Mesothelial cell of epicardium (in vitro differentiated cells): ENCODE results near the gene SND1. TPM values are rescaled to one million over a fixed set of nuclear protein-coding genes. Genes with fewer than 3 reads are reported as not detected.

Experiments used
- DNase-seq, 2 experiments: peaks; one replicate each; pipeline ENCODE4 v3.0.0; 2021; ENCODE audit warnings: low spot score in 2 of 2; ENCODE audit not compliant: unreplicated experiment in 2 of 2
- H3K27ac Mint-ChIP-seq: 2 replicates; pipeline ENCODE4 v1.8.0; 2021; ENCODE audit warnings: mixed read lengths
- H3K27me3 Mint-ChIP-seq: 2 replicates; pipeline ENCODE4 v1.8.0; 2021; ENCODE audit warnings: low read depth, mixed read lengths
- H3K36me3 Mint-ChIP-seq: 2 replicates; pipeline ENCODE4 v1.8.0; 2021; ENCODE audit warnings: mixed read lengths
- H3K4me1 Mint-ChIP-seq: 2 replicates; pipeline ENCODE4 v1.8.0; 2021; ENCODE audit warnings: mixed read lengths
- H3K4me3 Mint-ChIP-seq: 2 replicates; pipeline ENCODE4 v1.8.0; 2021; ENCODE audit warnings: mild to moderate bottlenecking, moderate library complexity, mixed read lengths
- H3K9me3 Mint-ChIP-seq: 2 replicates; pipeline ENCODE4 v1.8.0; 2021; ENCODE audit warnings: mixed read lengths
- total RNA-seq: library from RNA; stranded (reverse); gene quantifications from 3 replicates; pipeline ENCODE4 v1.2.1, GENCODE V29; 2021
- TF ChIP-seq, protein P1 (sequence below): fragments of 200-600 bp; sonication (generic); IDR thresholded peaks from one replicate; pipeline ENCODE4 v1.5.0; 2021; ENCODE audit warnings: antibody characterized with exemption; ENCODE audit not compliant: unreplicated experiment

The SND1 gene
- total RNA-seq, 1 donor from 2014 or later, result 211 TPM

DNA sequence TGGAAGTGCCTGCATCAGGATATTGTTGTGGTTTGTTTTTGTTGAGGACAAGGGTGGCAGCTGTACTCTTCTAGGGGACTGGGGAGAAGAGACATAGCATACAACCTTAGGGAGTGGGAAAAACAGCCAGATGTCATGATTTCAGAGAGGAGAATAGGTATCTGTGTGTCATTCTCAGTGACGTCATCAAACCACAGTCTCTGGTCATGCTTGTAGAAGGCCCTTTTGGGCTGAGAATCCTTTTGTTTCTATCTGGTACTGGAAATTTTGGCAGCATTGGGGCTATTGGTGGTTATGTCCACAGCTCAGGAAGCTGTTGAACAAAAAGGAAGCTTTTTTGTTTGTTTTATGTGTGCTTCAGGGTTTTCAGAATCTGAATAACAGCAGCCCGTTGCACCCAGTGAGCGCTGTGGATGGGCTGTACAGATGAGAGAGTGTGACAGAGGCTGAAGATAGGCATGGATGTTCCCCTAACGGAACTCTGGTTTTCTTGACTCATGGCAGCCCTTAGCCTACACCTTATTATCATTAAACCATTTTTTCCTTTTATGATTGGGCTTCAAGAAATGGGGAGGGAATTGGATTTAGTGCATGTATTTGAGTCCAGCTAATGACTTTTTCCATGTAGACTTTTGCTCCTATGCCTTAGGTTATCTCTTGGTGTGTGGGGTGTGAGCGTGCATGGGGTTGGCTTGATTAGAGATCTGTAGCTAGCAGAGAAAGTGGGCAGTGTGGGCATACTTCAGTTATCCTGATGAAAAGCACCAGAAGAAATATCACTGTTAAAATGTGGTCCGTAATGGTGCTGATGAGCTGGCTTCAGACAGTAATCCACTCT is 65.7 kb downstream of the SND1 start:
- peaks cover 43% of the 10 kb centered on the region for H3K36me3 Mint-ChIP-seq
- H3K9me3 Mint-ChIP-seq, result peaks cover 7% of the 10 kb centered on the region
- no peak overlapping the region for H3K27ac Mint-ChIP-seq
- TF ChIP-seq, protein P1, sequence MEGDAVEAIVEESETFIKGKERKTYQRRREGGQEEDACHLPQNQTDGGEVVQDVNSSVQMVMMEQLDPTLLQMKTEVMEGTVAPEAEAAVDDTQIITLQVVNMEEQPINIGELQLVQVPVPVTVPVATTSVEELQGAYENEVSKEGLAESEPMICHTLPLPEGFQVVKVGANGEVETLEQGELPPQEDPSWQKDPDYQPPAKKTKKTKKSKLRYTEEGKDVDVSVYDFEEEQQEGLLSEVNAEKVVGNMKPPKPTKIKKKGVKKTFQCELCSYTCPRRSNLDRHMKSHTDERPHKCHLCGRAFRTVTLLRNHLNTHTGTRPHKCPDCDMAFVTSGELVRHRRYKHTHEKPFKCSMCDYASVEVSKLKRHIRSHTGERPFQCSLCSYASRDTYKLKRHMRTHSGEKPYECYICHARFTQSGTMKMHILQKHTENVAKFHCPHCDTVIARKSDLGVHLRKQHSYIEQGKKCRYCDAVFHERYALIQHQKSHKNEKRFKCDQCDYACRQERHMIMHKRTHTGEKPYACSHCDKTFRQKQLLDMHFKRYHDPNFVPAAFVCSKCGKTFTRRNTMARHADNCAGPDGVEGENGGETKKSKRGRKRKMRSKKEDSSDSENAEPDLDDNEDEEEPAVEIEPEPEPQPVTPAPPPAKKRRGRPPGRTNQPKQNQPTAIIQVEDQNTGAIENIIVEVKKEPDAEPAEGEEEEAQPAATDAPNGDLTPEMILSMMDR, result no peak
- no peak overlapping the region for H3K4me3 Mint-ChIP-seq
- no peaks in the 10 kb centered on the region for H3K4me1 Mint-ChIP-seq
- DNase-seq, result no peak
- H3K27me3 Mint-ChIP-seq, result no peaks in the 10 kb centered on the region

DNA sequence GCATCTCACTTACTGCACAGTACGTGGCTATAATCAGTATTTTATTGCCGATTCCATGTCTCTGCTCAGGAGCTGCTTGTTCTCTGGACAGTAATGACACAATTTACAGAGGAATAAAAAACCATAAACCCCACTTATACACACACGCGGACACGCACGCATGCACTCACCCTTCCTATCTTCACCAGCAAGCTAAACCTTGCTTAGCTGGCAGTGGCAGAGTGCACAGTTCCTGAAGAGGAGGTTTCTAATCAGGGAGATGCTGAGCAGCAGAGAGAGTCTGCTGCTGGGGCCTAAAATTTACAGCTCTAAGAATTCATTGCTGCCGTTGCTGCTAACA is 66.3 kb downstream of the SND1 start:
- TF ChIP-seq, protein P1, result no peak
- DNase-seq, result no peak
- H3K4me1 Mint-ChIP-seq, result no peaks in the 10 kb centered on the region
- no peak overlapping the region for H3K27ac Mint-ChIP-seq
- H3K36me3 Mint-ChIP-seq, result peaks cover 42% of the 10 kb centered on the region
- no peak overlapping the region for H3K4me3 Mint-ChIP-seq
- peaks cover 6% of the 10 kb centered on the region for H3K9me3 Mint-ChIP-seq
- no peaks in the 10 kb centered on the region for H3K27me3 Mint-ChIP-seq

GRCh38 chr7:127726476-127726875 is 74.5 kb downstream of the SND1 start:
- H3K9me3 Mint-ChIP-seq, result no peaks in the 10 kb centered on the region
- no peak for DNase-seq
- no peaks in the 10 kb centered on the region for H3K27me3 Mint-ChIP-seq
- H3K4me1 Mint-ChIP-seq, result peaks cover 2% of the 10 kb centered on the region
- no peak overlapping the region for H3K4me3 Mint-ChIP-seq
- H3K27ac Mint-ChIP-seq, result no peak overlapping the region
- TF ChIP-seq, protein P1, result no peak
- H3K36me3 Mint-ChIP-seq, result peaks cover 41% of the 10 kb centered on the region

GRCh38 chr7:127730658-127731276 is 78.8 kb downstream of the SND1 start:
- no peak overlapping the region for H3K4me3 Mint-ChIP-seq
- H3K36me3 Mint-ChIP-seq, result peaks cover 36% of the 10 kb centered on the region
- H3K9me3 Mint-ChIP-seq, result no peaks in the 10 kb centered on the region
- no peak overlapping the region for H3K27ac Mint-ChIP-seq
- H3K27me3 Mint-ChIP-seq, result no peaks in the 10 kb centered on the region
- TF ChIP-seq, protein P1, result no peak
- H3K4me1 Mint-ChIP-seq, result peaks cover 7% of the 10 kb centered on the region
- DNase-seq, result no peak

DNA sequence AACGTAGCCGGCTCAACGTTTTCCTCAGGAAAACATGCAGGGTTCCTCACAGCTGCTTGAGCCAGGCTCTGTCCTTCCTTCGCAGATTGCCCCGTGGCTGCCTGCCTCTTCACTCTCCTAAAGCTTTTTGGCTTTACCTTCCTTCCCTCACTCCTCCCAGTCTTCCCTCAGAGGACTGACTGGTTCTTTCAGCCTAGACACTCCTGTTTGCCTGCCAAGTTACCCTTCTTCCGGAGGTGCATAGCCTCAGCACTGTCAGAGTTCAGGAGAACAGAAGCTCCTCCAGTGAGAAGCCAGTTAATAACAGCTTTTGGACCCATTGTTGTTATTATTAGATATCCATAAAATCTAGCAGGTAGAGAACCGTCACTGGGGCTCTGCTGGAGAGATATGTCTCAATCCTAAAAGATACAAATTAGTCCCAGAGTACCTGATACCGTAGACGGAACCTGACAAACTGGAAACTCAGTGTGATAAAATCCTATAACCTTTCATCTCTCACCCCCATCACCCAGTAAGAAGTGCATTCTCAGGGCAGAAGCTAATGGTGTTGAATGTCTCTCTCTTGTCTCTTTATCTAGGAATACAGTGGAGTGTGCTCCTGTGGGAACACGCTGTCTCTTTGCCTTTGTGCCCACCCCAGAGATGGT is 79.6 kb downstream of the SND1 start:
- Mint-ChIP-seq H3K4me1 (peaks cover 7% of the 10 kb centered on the region), H3K4me3 (no peak overlapping the region), H3K27ac (no peak overlapping the region), H3K27me3 (no peaks in the 10 kb centered on the region), H3K36me3 (peaks cover 38% of the 10 kb centered on the region), H3K9me3 (no peaks in the 10 kb centered on the region)
- DNase-seq, result no peak
- TF ChIP-seq, protein P1, result no peak
